Upper lobe of left lung (tissue), 4 donors: ENCODE results near the gene ACSBG1.

ENCODE experiments used
- CTCF ChIP-seq, 6 experiments: fragments of 450-650 bp in 4 of 6; fragments of 200-600 bp in 2 of 6; sonication (generic) in 2 of 6; IDR thresholded peaks; one replicate each; pipeline ENCODE4 v1.5.1; 2016 to 2019; ENCODE audit warnings: antibody characterized with exemption in 6 of 6
- EP300 ChIP-seq, 4 donors: sonication (generic); formaldehyde crosslinking; IDR thresholded peaks; one replicate each; pipeline ENCODE4 v1.5.1; 2017; ENCODE audit warnings: antibody characterized with exemption in 4 of 4, control low read depth in 2 of 4
- POLR2A ChIP-seq, 4 donors: fragments of 450-650 bp; IDR thresholded peaks; one replicate each; pipeline ENCODE4 v1.5.1; 2016 to 2017; ENCODE audit warnings: antibody characterized with exemption in 4 of 4, mild to moderate bottlenecking in 2 of 4
- POLR2AphosphoS5 ChIP-seq, 2 donors: sonication (generic); formaldehyde crosslinking; IDR thresholded peaks; one replicate each; pipeline ENCODE4 v1.5.1; 2017; ENCODE audit warnings: antibody characterized with exemption in 2 of 2

DNA sequence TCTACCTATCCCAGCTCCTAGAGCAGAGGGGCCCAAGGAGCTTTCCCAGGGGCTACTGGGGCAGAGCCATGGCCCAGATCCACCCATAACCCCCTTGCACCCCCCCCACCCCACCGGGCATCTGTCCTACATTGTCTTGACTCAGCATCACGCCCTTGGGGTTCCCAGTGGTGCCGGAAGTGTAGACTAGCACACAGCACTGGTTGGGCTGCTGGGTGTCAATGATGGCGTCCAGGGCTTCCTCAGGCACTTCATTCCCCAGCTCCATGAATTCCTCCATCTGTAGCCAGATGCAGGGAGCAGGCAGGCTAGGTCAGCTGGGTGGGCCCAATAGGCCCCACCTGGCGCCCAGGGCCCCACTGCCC lies 52.0 kb downstream of the ACSBG1 start:
- TF ChIP-seq CTCF (IDR thresholded peaks at IDR 0.05) (no peak), POLR2AphosphoS5 (IDR thresholded peaks at IDR 0.05) (no peak), POLR2A (IDR thresholded peaks at IDR 0.05) (no peak), EP300 (IDR thresholded peaks at IDR 0.05) (no peak)
